Skin of body (tissue), 2 donors: ENCODE results near the gene INSM1. TPM values are rescaled to one million over a fixed set of nuclear protein-coding genes. Genes with fewer than 3 reads are reported as not detected.

Source experiments
- DNase-seq: peaks from one replicate; lab custom pipeline; 2025; lab: John Stamatoyannopoulos, UW
- total RNA-seq: library from RNA; depleted of rRNA; stranded (reverse); fragments of >200 nt; gene quantifications from one replicate; pipeline ENCODE4 v1.2.3, GENCODE V29; 2014

The INSM1 gene
- total RNA-seq, 1 donor from 2014 or later = not detected

DNA sequence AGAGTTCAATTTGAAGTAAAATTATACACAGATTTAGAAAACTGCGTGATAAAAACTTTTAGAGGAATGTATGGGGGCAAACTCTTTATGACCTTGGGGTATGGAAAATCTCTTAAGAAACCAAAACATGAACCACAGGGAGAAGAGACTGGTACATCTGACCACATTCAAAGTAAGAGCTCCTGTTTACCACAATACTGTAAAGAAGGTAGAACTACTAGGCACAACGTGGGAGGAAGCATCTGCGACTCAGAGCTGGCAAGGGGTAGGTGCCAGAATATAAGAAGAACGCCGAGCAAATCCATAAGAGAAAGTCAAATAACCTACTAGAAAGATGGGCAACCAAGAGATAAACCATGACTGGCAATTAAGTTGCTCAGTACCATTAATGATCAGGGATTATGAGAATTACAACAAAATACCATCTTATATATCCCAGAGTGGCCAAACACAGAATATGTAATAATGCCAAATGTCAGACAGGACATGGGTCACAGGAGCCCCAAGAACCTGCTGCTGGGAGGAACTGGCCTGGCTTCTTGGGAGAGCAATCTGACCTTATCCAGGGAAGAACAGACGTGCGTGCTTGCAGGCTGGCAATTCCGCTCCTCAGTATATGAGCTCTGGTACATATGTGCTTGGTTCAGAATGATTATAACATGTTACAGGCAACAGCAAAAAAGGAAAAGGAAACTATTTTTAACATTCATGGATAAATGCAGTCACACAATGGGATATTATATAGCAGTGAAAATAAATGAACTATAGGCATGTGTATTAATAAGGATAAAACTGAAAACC lies 50.2 kb downstream of the INSM1 start:
- no peak for DNase-seq
